Body of pancreas (tissue), 4 donors: ENCODE results near the gene SMIM29. TPM values are rescaled to one million over a fixed set of nuclear protein-coding genes. Genes with fewer than 3 reads are reported as not detected.
"Not testable (repeated sequence)": the region's sequence is repeated elsewhere in the genome, so short reads cannot be mapped to it uniquely, and the experiment has no call there.

ENCODE experiments used
- ATAC-seq: fragments of 150-250 bp; one replicate; pipeline ENCODE4 v1.9.1; 2016
- DNase-seq, 4 donors: peaks; one replicate each; pipeline ENCODE4 v3.0.0-alpha.2; 2019
- H3K27ac ChIP-seq, 4 donors: fragments of 200-600 bp; sonication (generic); 1 replicate in 3 of 4; 2 replicates in 1 of 4; pipeline versions ENCODE4 v1.5.1 to v1.6.1; 2016 to 2019; ENCODE audit warnings: mild to moderate bottlenecking in 1 of 4, mixed read lengths in 1 of 4, moderate library complexity in 1 of 4
- H3K27me3 ChIP-seq, 2 donors: fragments of 200-600 bp; sonication (generic); one replicate each; pipeline ENCODE4 v1.6.0; 2016; ENCODE audit warnings: mild to moderate bottlenecking in 1 of 2
- H3K36me3 ChIP-seq, 2 donors: fragments of 200-600 bp; sonication (generic); replicated peaks in 1 of 2; 2 replicates each; pipeline ENCODE4 v1.5.1; 2016; ENCODE audit warnings: low read depth in 2 of 2; ENCODE audit not compliant: insufficient read depth in 1 of 2
- H3K4me1 ChIP-seq: fragments of 200-600 bp; sonication (generic); one replicate; pipeline ENCODE4 v1.6.0; 2016
- H3K4me3 ChIP-seq, 2 donors: fragments of 200-600 bp; sonication (generic); 1 replicate in 1 of 2; 2 replicates in 1 of 2; pipeline ENCODE4 v1.5.1; 2016 to 2019
- H3K9me3 ChIP-seq, 3 donors: fragments of 200-600 bp; sonication (generic); 1 replicate in 2 of 3; 2 replicates in 1 of 3; pipeline ENCODE4 v1.5.1; 2016
- CTCF ChIP-seq, 7 experiments: fragments of 450-650 bp in 4 of 7; fragments of 200-600 bp in 3 of 7; sonication (generic) in 3 of 7; IDR thresholded peaks; one replicate each; pipeline ENCODE4 v1.5.1; 2016 to 2019; ENCODE audit warnings: antibody characterized with exemption in 7 of 7
- POLR2A ChIP-seq, 3 donors: fragments of 450-650 bp; IDR thresholded peaks; one replicate each; pipeline ENCODE4 v1.6.1; 2016; ENCODE audit warnings: antibody characterized with exemption in 3 of 3, mild to moderate bottlenecking in 2 of 3
- WGBS, 2 donors: methylation state at CpG; one replicate each; pipeline ENCODE4 v1.1.5; 2017; 5-methylcytosine and 5-hydroxymethylcytosine counted together
- intact Hi-C: fragments of 100-400 bp; cut with DNase I; formaldehyde crosslinking; loops from one replicate; pipeline ENCODE4 v1.15.1; 2023
- total RNA-seq, 2 donors: library from RNA; depleted of rRNA; stranded (reverse); fragments of >200 nt; gene quantifications; one replicate each; pipeline ENCODE4 v1.1.0, GENCODE V29; 2016

SMIM29 gene
- total RNA-seq, 2 donors from 2014 or later, result 8.6 to 21.5 TPM

GRCh38 chr6:34275128-34275804 is 26.5 kb upstream of the SMIM29 start:
- no peak for DNase-seq
- no peak overlapping the region for H3K27ac ChIP-seq
- peaks cover 6% of the 10 kb centered on the region for H3K4me1 ChIP-seq
- H3K36me3 ChIP-seq, result no peaks in the 10 kb centered on the region
- H3K27me3 ChIP-seq, result no peaks in the 10 kb centered on the region
- H3K9me3 ChIP-seq, result no peaks in the 10 kb centered on the region
- intact Hi-C loops, result no loop called here
- 92 to 94% methylated on average over 3 of the region's 3 CpGs for WGBS, 2 donors
- no peak for ATAC-seq
- TF ChIP-seq CTCF (IDR thresholded peaks at IDR 0.05) (no peak), POLR2A (IDR thresholded peaks at IDR 0.05) (no peak)
- no peak overlapping the region for H3K4me3 ChIP-seq

DNA sequence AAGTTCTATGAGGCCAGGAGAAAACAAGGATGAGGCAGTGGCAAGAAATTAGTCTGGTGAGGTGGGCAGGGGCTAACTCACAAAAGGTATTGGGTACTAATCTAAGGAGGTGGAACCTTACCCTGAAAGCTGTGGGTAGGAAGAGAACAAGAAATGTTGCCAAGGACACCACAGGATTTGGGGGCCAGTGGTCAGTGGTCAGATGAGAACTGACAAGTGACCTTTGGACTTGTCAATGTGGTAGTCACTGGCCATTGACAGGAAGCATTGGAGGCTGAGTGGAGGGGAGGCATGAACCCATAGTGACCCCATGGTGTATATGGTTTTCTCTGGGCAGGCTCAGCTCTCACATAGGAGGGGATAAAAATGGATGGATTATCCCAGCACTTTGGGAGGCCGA is 25.3 kb upstream of the SMIM29 start:
- no peak overlapping the region for H3K4me3 ChIP-seq
- WGBS, 2 donors, result 85 to 100% methylated on average over 1 of the region's 1 CpG
- no peaks in the 10 kb centered on the region for H3K9me3 ChIP-seq

GRCh38 chr6:34273242-34273805 is 24.5 kb upstream of the SMIM29 start:
- Histone ChIP-seq H3K4me3 (no peak overlapping the region), H3K27me3 (no peaks in the 10 kb centered on the region), H3K9me3 (no peaks in the 10 kb centered on the region), H3K4me1 (peaks cover 6% of the 10 kb centered on the region), H3K36me3 (no peaks in the 10 kb centered on the region), H3K27ac (peak overlapping the region in 1 of 4 donors; percentile 13)
- WGBS, 2 donors, result 39 to 57% methylated on average over 3 of the region's 3 CpGs
- TF ChIP-seq POLR2A (IDR thresholded peaks at IDR 0.05), result no peak
- TF ChIP-seq CTCF (IDR thresholded peaks at IDR 0.05), result no peak
- peak; percentile 79 for ATAC-seq
- peak; percentile 44 to 76 (median 74) for DNase-seq
- intact Hi-C loops, result no loop called here

More for the DNA sequence above, 25.3 kb upstream of the SMIM29 start:
- Histone ChIP-seq H3K4me1 (peaks cover 6% of the 10 kb centered on the region), H3K36me3 (no peaks in the 10 kb centered on the region), H3K27ac (no peak overlapping the region), H3K27me3 (no peaks in the 10 kb centered on the region)
- TF ChIP-seq CTCF (IDR thresholded peaks at IDR 0.05) (no peak), POLR2A (IDR thresholded peaks at IDR 0.05) (no peak)
- no peak for ATAC-seq
- intact Hi-C loops, result no loop called here
- no peak for DNase-seq

GRCh38 chr6:34272013-34272926 is 23.5 kb upstream of the SMIM29 start:
- intact Hi-C loops, result no loop called here
- WGBS, 2 donors, result 81 to 92% methylated on average over 12 to 13 of the region's 13 CpGs
- H3K4me3 ChIP-seq, result no peak overlapping the region
- H3K36me3 ChIP-seq, result no peaks in the 10 kb centered on the region
- ATAC-seq, result no peak
- DNase-seq, result peak in 2 of 4 donors; percentile 8 to 32
- H3K27me3 ChIP-seq, result no peaks in the 10 kb centered on the region
- H3K4me1 ChIP-seq, result peaks cover 6% of the 10 kb centered on the region
- no peaks in the 10 kb centered on the region for H3K9me3 ChIP-seq
- peak overlapping the region in 1 of 4 donors; percentile 34 for H3K27ac ChIP-seq
- no peak for TF ChIP-seq POLR2A (IDR thresholded peaks at IDR 0.05)
- TF ChIP-seq CTCF (IDR thresholded peaks at IDR 0.05), result no peak

- intact Hi-C loops, H3K27me3 ChIP-seq, DNase-seq, H3K36me3 ChIP-seq, H3K27ac ChIP-seq, ATAC-seq, H3K4me3 ChIP-seq, H3K9me3 ChIP-seq, H3K4me1 ChIP-seq: not testable (repeated sequence)
- WGBS, 2 donors, result 78 to 98% methylated on average over 7 to 17 of the region's 17 CpGs
These were observed 21.0 kb upstream of the SMIM29 start for GRCh38 chr6:34269658-34270341.

- H3K27ac ChIP-seq, ATAC-seq, H3K36me3 ChIP-seq, H3K9me3 ChIP-seq, H3K27me3 ChIP-seq, H3K4me1 ChIP-seq, H3K4me3 ChIP-seq, DNase-seq, intact Hi-C loops: not testable (repeated sequence)
- 63 to 96% methylated on average over 7 to 8 of the region's 25 CpGs for WGBS, 2 donors
These were observed 20.3 kb upstream of the SMIM29 start for GRCh38 chr6:34269132-34269531.
